NCI-H2029 (cell line): Measurements from ENCODE around the gene C13orf42.

Source experiments
- DNase-seq: peaks from one replicate; lab custom pipeline; 2025; lab: John Stamatoyannopoulos, UW

Gene C13orf42

DNA sequence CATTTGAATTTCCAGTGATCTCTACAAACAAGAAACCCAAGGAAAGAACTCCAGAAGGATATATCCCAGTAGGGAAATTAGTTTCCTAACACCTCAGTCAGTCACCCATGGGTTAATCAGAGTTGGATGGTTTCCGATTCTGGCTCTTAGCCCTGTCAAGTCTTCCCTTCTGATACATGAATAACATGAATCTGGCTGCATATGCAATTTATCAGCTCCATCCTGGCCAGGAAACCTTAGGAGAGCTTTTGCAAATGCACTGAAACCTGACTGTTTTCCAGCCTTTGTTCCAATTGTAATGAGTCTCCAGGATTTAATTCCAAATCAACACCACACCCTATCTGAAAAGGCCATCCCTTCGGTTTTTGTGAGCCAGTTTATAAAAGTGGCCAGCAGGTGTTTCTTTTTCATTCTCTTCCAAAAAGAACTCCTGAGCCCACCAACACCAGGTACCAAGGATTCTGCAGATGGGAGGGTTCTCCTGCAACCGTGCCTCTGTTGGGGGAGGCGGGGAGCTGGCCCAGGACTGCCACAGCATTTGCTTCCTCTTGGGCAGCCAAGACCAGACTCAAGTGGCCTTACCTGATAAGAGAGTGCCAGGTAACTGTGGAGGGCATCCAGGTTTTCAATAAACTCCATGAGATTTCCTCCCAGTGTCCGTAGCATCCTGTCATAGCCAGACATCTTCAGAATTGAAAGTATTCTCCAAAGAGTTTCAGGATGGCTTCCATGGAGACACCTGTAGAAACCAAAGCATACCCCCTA lies 77.5 kb downstream of the C13orf42 start:
- peak; percentile 57 for DNase-seq

- no peak for DNase-seq
Observed at GRCh38 chr13:51032831-51033230, 78.2 kb downstream of the C13orf42 start.
